Measurements from ENCODE around the gene COPS7B. TPM values are rescaled to one million over a fixed set of nuclear protein-coding genes. Genes with fewer than 3 reads are reported as not detected.

The COPS7B gene
- total RNA-seq, 1 experiment from 2014 or later: 66.5 TPM

DNA sequence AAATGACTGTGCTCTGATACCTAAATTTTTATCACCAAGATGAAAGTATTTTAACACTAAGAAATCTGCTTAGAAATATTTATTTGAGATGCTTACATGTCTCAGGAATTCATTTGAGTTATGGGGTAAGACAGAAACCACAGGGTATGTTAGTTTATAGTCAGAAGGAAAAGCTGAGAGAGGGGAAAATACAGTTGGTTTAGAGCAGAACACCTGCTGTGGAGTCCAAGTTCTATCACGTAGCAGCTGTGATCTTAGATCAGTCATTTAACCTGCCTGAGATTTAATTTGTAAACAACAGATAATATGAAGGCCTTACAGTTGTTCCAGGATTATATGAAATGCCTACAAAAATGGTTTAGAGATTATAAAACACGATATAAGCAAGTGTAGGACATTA is 34.2 kb upstream of the COPS7B start:
- TF ChIP-seq EZH2 (IDR thresholded peaks at IDR 0.05; ENCODE audit: borderline replicate concordance, low read depth, low read length, poor library complexity, severe bottlenecking): no peak
- TF ChIP-seq, protein P1, sequence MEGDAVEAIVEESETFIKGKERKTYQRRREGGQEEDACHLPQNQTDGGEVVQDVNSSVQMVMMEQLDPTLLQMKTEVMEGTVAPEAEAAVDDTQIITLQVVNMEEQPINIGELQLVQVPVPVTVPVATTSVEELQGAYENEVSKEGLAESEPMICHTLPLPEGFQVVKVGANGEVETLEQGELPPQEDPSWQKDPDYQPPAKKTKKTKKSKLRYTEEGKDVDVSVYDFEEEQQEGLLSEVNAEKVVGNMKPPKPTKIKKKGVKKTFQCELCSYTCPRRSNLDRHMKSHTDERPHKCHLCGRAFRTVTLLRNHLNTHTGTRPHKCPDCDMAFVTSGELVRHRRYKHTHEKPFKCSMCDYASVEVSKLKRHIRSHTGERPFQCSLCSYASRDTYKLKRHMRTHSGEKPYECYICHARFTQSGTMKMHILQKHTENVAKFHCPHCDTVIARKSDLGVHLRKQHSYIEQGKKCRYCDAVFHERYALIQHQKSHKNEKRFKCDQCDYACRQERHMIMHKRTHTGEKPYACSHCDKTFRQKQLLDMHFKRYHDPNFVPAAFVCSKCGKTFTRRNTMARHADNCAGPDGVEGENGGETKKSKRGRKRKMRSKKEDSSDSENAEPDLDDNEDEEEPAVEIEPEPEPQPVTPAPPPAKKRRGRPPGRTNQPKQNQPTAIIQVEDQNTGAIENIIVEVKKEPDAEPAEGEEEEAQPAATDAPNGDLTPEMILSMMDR (conservative IDR thresholded peaks at IDR 0.05; ENCODE audit: low read depth, low read length): no peak
- POLR2A ChIA-PET (ENCODE audit: low non-redundant PET): no interaction called here

DNA sequence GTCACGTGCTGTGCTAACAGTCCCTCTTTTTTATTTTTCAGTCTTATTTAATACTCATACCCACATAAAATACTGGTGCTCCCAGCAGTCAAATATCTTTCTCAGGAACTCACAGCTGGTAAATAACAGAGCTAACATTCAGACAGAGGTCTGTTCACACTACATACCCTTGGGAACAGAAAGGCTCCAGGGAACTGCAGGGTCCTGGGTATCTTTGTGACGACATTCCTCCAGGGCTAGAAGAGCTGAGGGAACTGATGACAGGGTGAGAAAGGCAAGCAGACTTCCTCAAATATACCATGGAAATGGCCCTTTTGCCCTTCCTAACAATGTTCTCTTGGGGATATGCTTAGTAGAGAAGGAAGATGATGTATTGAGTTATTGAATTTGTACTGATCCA is 24.5 kb upstream of the COPS7B start:
- no peaks in the 10 kb centered on the region for H3K36me3 ChIP-seq (ENCODE audit: insufficient read depth, low read length, poor library complexity, severe bottlenecking)
- H3K9me3 ChIP-seq (ENCODE audit: low read depth, low read length, poor library complexity, severe bottlenecking): no peaks in the 10 kb centered on the region
- intact Hi-C loops (cut with micrococcal nuclease; ENCODE audit: unreplicated experiment): no loop called here
- DNase-seq (ENCODE audit: low spot score): no peak
- H3K4me1 ChIP-seq (ENCODE audit: insufficient read depth, low read length, poor library complexity, severe bottlenecking): no peaks in the 10 kb centered on the region
- no peak for TF ChIP-seq EZH2 (IDR thresholded peaks at IDR 0.05; ENCODE audit: borderline replicate concordance, low read depth, low read length, poor library complexity, severe bottlenecking)
- TF ChIP-seq, protein P1 (conservative IDR thresholded peaks at IDR 0.05; ENCODE audit: low read depth, low read length): no peak
- ChIA-PET POLR2A (ENCODE audit: low non-redundant PET) (interaction anchor here (0.5 kb wide), 1 partner anchor 918 kb away, joined by 7 read pairs; no protein-coding TSS in a partner anchor), CTCF (interaction anchor here (0.7 kb wide), 1 partner anchor 11 kb away, joined by 7 read pairs; no protein-coding TSS in a partner anchor)
- no peak overlapping the region for H3K4me3 ChIP-seq (ENCODE audit: low read depth, low read length, poor library complexity, severe bottlenecking)
- no peak overlapping the region for H3K27ac ChIP-seq (ENCODE audit: low read depth, low read length, poor library complexity, severe bottlenecking)
- BruUV-seq (replicated peaks): no TSS peak
- H3K27me3 ChIP-seq (replicated peaks; ENCODE audit: insufficient read depth, low read depth, low read length, poor library complexity): no peaks in the 10 kb centered on the region

More for the DNA sequence above, 34.2 kb upstream of the COPS7B start:
- BruUV-seq (replicated peaks): no TSS peak
- no peaks in the 10 kb centered on the region for H3K4me1 ChIP-seq (ENCODE audit: insufficient read depth, low read length, poor library complexity, severe bottlenecking)
- H3K4me3 ChIP-seq (ENCODE audit: low read depth, low read length, poor library complexity, severe bottlenecking): no peak overlapping the region
- no peaks in the 10 kb centered on the region for H3K36me3 ChIP-seq (ENCODE audit: insufficient read depth, low read length, poor library complexity, severe bottlenecking)
- H3K27me3 ChIP-seq (replicated peaks; ENCODE audit: insufficient read depth, low read depth, low read length, poor library complexity): no peaks in the 10 kb centered on the region
- H3K27ac ChIP-seq (ENCODE audit: low read depth, low read length, poor library complexity, severe bottlenecking): no peak overlapping the region
- no peaks in the 10 kb centered on the region for H3K9me3 ChIP-seq (ENCODE audit: low read depth, low read length, poor library complexity, severe bottlenecking)
- no peak for DNase-seq (ENCODE audit: low spot score)
- CTCF ChIA-PET: no interaction called here
- intact Hi-C loops (cut with micrococcal nuclease; ENCODE audit: unreplicated experiment): no loop called here

DNA sequence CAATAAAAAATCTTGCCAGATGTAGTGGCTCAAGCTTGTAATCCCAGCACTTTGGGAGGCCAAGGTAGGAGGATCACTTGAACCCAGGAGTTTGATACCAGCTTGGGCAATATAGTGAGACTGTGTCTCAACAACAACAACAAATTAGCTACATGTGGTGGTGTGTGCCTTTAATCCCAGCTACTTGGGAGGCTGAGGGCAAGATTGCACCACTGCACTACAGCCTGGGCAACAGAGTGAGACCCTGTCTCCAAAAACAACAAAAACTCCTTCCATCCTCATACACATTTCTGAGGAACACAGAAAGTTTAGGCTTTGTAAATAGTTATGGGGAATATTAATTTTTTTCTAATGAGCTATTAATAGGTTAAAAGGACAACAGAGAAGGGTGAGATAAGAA is 22.1 kb upstream of the COPS7B start:
- ChIA-PET POLR2A (ENCODE audit: low non-redundant PET) (no interaction called here), CTCF (no interaction called here)

More for the DNA sequence above, 22.1 kb upstream of the COPS7B start:
- intact Hi-C loops (cut with micrococcal nuclease; ENCODE audit: unreplicated experiment): no loop called here
- no peak for DNase-seq (ENCODE audit: low spot score)
- no peak overlapping the region for H3K27ac ChIP-seq (ENCODE audit: low read depth, low read length, poor library complexity, severe bottlenecking)
- no peaks in the 10 kb centered on the region for H3K9me3 ChIP-seq (ENCODE audit: low read depth, low read length, poor library complexity, severe bottlenecking)
- BruUV-seq (replicated peaks): no TSS peak
- no peak overlapping the region for H3K4me3 ChIP-seq (ENCODE audit: low read depth, low read length, poor library complexity, severe bottlenecking)
- no peaks in the 10 kb centered on the region for H3K36me3 ChIP-seq (ENCODE audit: insufficient read depth, low read length, poor library complexity, severe bottlenecking)
- no peaks in the 10 kb centered on the region for H3K4me1 ChIP-seq (ENCODE audit: insufficient read depth, low read length, poor library complexity, severe bottlenecking)
- TF ChIP-seq EZH2 (IDR thresholded peaks at IDR 0.05; ENCODE audit: borderline replicate concordance, low read depth, low read length, poor library complexity, severe bottlenecking): no peak
- TF ChIP-seq, protein P1 (conservative IDR thresholded peaks at IDR 0.05; ENCODE audit: low read depth, low read length): no peak
- no peaks in the 10 kb centered on the region for H3K27me3 ChIP-seq (replicated peaks; ENCODE audit: insufficient read depth, low read depth, low read length, poor library complexity)

Data from A673 (cell line).